ENCODE results near the gene CADM4.

DNA sequence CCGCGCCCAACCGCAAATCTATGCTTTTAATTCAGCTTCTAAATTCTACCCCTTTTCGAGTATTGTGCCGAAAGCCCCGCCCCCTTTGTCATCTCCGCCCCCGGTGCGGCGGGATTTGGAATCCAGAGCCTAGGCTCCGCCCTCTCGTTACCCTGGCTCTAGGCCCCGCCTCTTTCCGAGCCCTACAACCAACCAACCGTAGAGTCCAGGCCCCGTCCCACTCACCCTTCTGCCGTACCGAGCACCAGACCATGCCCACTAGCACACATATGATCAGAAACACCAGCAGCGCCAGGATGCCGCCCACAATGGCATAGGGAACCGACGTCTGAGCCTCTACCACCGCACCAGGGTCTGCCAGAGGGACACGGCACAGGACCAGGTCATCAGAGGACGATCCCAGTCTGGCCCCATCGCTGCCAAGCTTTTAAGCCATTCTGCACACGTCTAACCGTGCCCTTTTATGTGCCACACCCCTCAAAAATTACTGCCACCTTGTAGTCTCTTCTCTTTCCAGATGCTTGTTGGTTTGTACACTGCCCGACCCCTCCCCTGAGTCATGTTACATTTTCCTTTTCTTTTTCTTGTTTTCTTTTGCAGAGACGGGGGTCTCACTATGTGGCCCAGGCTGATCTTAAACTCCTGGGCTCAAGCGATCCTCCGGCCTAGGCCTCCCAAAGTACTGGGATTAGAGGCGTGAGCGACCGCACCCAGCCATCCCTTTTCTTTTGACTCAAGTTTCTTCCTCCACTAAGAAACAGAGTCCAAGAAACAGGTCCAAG, 15.6 kb downstream of the CADM4 start:
- TF ChIP-seq POLR2AphosphoS5 (IDR thresholded peaks at IDR 0.05; ENCODE audit: low read length), result no peak
- TF ChIP-seq, protein P1, sequence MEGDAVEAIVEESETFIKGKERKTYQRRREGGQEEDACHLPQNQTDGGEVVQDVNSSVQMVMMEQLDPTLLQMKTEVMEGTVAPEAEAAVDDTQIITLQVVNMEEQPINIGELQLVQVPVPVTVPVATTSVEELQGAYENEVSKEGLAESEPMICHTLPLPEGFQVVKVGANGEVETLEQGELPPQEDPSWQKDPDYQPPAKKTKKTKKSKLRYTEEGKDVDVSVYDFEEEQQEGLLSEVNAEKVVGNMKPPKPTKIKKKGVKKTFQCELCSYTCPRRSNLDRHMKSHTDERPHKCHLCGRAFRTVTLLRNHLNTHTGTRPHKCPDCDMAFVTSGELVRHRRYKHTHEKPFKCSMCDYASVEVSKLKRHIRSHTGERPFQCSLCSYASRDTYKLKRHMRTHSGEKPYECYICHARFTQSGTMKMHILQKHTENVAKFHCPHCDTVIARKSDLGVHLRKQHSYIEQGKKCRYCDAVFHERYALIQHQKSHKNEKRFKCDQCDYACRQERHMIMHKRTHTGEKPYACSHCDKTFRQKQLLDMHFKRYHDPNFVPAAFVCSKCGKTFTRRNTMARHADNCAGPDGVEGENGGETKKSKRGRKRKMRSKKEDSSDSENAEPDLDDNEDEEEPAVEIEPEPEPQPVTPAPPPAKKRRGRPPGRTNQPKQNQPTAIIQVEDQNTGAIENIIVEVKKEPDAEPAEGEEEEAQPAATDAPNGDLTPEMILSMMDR (IDR thresholded peaks at IDR 0.05 in 2 of 3, conservative IDR thresholded peaks at IDR 0.05 in 1 of 3; ENCODE audit: control insufficient read depth in 2 of 3, extremely low read depth in 1 of 3, insufficient read depth in 1 of 3, low read depth in 3 of 3, low read length in 3 of 3), result no peak
- TF ChIP-seq RBBP5 (conservative IDR thresholded peaks at IDR 0.05), result no peak
- no peak for TF ChIP-seq POLR2A (IDR thresholded peaks at IDR 0.05; ENCODE audit: low read depth, low read length)
